ENCODE measurements around the gene FHDC1. TPM values are rescaled to one million over a fixed set of nuclear protein-coding genes. Genes with fewer than 3 reads are reported as not detected.
A peak's percentile ranks its signal among the peaks of the same experiment; 100 is the strongest.

Gene FHDC1
- total RNA-seq, 4 donors from 2014 or later: 6.6 to 32.8 (median 25.4) TPM

DNA sequence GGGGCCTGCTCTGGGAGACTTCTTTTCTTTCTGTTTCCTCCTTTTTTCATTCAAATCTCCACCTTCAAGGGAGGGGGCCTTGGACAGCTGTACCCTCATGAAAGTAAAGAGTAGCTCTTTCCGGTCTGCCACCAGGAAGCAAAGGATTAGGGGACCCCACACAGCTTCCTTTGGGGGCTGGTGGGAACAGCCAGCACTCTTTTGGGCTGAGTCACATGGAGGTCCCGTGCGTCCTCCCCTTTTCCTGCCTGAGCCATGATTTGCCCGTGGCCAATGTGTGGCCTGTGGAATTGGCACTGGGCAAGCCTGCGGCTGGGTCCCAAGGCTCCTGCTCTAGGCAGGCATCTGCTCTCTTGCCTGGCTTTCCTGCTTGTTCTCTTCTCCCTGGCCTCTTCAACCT, 65.5 kb downstream of the FHDC1 start:
- Histone ChIP-seq H3K4me1 (peaks cover 0 to 10% (median 0%) of the 10 kb centered on the region in 4 donors), H3K36me3 (no peaks in the 10 kb centered on the region), H3K27me3 (no peaks in the 10 kb centered on the region), H3K9me3 (no peaks in the 10 kb centered on the region), H3K27ac (no peak overlapping the region), H3K4me3 (no peak overlapping the region)
- no peak for DNase-seq
- TF ChIP-seq POLR2A (IDR thresholded peaks at IDR 0.05) (no peak), CTCF (IDR thresholded peaks at IDR 0.05) (no peak)

GRCh38 chr4:153002110-153002509, 66.0 kb downstream of the FHDC1 start:
- no peaks in the 10 kb centered on the region for H3K36me3 ChIP-seq
- no peaks in the 10 kb centered on the region for H3K9me3 ChIP-seq
- no peak for DNase-seq
- TF ChIP-seq CTCF (IDR thresholded peaks at IDR 0.05) (no peak), POLR2A (IDR thresholded peaks at IDR 0.05) (no peak)
- H3K4me3 ChIP-seq: no peak overlapping the region
- no peak overlapping the region for H3K27ac ChIP-seq
- no peaks in the 10 kb centered on the region for H3K27me3 ChIP-seq
- H3K4me1 ChIP-seq: peaks cover 0 to 10% (median 0%) of the 10 kb centered on the region in 4 donors

- DNase-seq: no peak
- H3K4me3 ChIP-seq: no peak overlapping the region
Observed at GRCh38 chr4:153004081-153004850, 68.1 kb downstream of the FHDC1 start.

DNA sequence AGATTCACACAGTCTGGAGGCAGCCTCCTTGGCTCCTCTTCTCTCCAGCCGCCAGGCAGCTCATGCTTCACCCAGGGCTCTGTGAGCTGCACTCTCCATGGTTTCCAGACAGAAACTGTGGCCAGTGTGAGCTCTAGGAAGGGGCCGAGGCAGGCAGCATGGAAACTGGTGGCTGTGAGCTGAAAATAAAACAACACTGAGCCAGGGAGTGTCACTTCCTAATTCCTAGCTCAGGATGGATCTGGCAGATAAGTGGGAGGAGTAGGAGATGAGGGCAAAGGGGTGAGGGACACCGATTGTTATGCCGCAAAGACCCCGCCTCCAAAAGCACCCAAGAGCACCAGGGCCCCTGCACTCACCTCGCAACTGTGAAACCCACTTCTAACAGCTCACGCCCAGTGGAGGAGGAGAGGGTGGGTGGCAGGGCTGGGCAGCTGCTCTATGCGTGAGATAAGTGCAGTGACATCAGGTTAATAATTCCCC, 69.8 kb downstream of the FHDC1 start:
- no peaks in the 10 kb centered on the region for H3K36me3 ChIP-seq
- H3K9me3 ChIP-seq: peaks cover 0 to 2% (median 0%) of the 10 kb centered on the region in 4 donors
- no peak overlapping the region for H3K27ac ChIP-seq
- H3K4me1 ChIP-seq: no peaks in the 10 kb centered on the region
- no peak for TF ChIP-seq CTCF (IDR thresholded peaks at IDR 0.05)
- no peak for TF ChIP-seq POLR2A (IDR thresholded peaks at IDR 0.05)
- no peak overlapping the region for H3K4me3 ChIP-seq
- peak in 1 of 3 donors; percentile 28 for DNase-seq
- no peaks in the 10 kb centered on the region for H3K27me3 ChIP-seq

More at GRCh38 chr4:153004081-153004850, 68.1 kb downstream of the FHDC1 start:
- Histone ChIP-seq H3K9me3 (no peaks in the 10 kb centered on the region), H3K27me3 (no peaks in the 10 kb centered on the region), H3K27ac (no peak overlapping the region), H3K36me3 (no peaks in the 10 kb centered on the region), H3K4me1 (peaks cover 0 to 3% (median 0%) of the 10 kb centered on the region in 4 donors)
- no peak for TF ChIP-seq CTCF (IDR thresholded peaks at IDR 0.05)

GRCh38 chr4:153008578-153009199, 72.6 kb downstream of the FHDC1 start:
- peak in 1 of 3 donors; percentile 38 for DNase-seq
- no peaks in the 10 kb centered on the region for H3K36me3 ChIP-seq
- H3K4me3 ChIP-seq: no peak overlapping the region
- no peaks in the 10 kb centered on the region for H3K4me1 ChIP-seq
- no peak overlapping the region for H3K27ac ChIP-seq
- no peak for TF ChIP-seq CTCF (IDR thresholded peaks at IDR 0.05)
- no peak for TF ChIP-seq POLR2A (IDR thresholded peaks at IDR 0.05)
- no peaks in the 10 kb centered on the region for H3K27me3 ChIP-seq
- peaks cover 0 to 7% (median 0%) of the 10 kb centered on the region in 4 donors for H3K9me3 ChIP-seq

Data from Peyer's patch (tissue), 4 donors.